HepG2 (cell line): ENCODE data around the gene GON4L. TPM values are rescaled to one million over a fixed set of nuclear protein-coding genes. Genes with fewer than 3 reads are reported as not detected.

Experiments used
- ATAC-seq: fragments of 200-7000 bp; cut with Tn5 transposase; 3 replicates; pipeline ENCODE4 v1.9.1; 2020; ENCODE audit warnings: mild to moderate bottlenecking, moderate library complexity
- BruUV-seq: library from RNA; stranded (reverse); fragments of 400-500 nt; replicated peaks from 2 replicates; lab custom pipeline; 2021; lab: Mats Ljungman, UMichigan
- CTCF ChIA-PET: fragments of 300-600 bp; formaldehyde crosslinking; extraction: SDS; loops from one replicate; lab custom pipeline; 2021; ENCODE audit warnings: low total read pairs, inconsistent platforms, low intra/inter-chr PET ratio; lab: Yijun Ruan, JAX
- POLR2A ChIA-PET: fragments of 350-600 bp; sonication (Branson Sonifier 250); formaldehyde crosslinking; loops from one replicate; lab custom pipeline; 2020; ENCODE audit warnings: antibody characterized with exemption, inconsistent platforms; lab: Yijun Ruan, JAX
- DNase-seq: peaks from one replicate; pipeline ENCODE4 v3.0.0-alpha.2; 2015; ENCODE audit warnings: low spot score
- FAIRE-seq: peaks from 3 replicates; lab custom pipeline; 2011; peaks lifted over from hg19 to GRCh38; lab: Jason Lieb, UNC
- H2AFZ ChIP-seq: one replicate; pipeline ENCODE4 v1.6.1; 2011; ENCODE audit warnings: low read length, inconsistent platforms
- H3K27ac ChIP-seq: fragments of 300-600 bp; 3 replicates; pipeline ENCODE4 v1.8.0; 2011; ENCODE audit warnings: mixed run types, mild to moderate bottlenecking, mixed read lengths, low read length, inconsistent platforms; ENCODE audit not compliant: insufficient read depth; ENCODE audit errors: extremely low read length
- H3K27me3 ChIP-seq, 2 experiments: fragments of 200-600 bp in 1 of 2; 2 replicates in 1 of 2; 3 replicates in 1 of 2; pipeline versions ENCODE4 v1.6.0 to v1.8.0; 2011; ENCODE audit warnings: low read length in 2 of 2, mild to moderate bottlenecking in 2 of 2, moderate library complexity in 2 of 2, inconsistent platforms in 1 of 2; ENCODE audit not compliant: insufficient read depth in 2 of 2, control insufficient read depth in 1 of 2
- H3K36me3 ChIP-seq, 2 experiments: fragments of 200-600 bp in 1 of 2; replicated peaks in 1 of 2; 2 replicates in 1 of 2; 3 replicates in 1 of 2; pipeline versions ENCODE4 v1.5.1 to v1.8.0; 2011; ENCODE audit warnings: low read length in 2 of 2, inconsistent platforms in 1 of 2; ENCODE audit not compliant: insufficient read depth in 2 of 2, control insufficient read depth in 1 of 2
- H3K4me1 ChIP-seq: 2 replicates; pipeline ENCODE4 v1.5.1; 2012; ENCODE audit warnings: low read length, inconsistent platforms; ENCODE audit not compliant: insufficient read depth
- H3K4me2 ChIP-seq: 2 replicates; pipeline ENCODE4 v1.6.0; 2011; ENCODE audit warnings: low read depth, low read length, inconsistent platforms
- H3K4me3 ChIP-seq, 3 experiments: fragments of 200-600 bp in 1 of 3; sonication (generic), shearing (Covaris generic) in 1 of 3; replicated peaks in 1 of 3; 2 replicates each; pipeline ENCODE4 v1.5.1; 2011 to 2016; ENCODE audit warnings: low read length in 3 of 3, inconsistent platforms in 2 of 3, low read depth in 2 of 3, mild to moderate bottlenecking in 2 of 3, control low read depth in 1 of 3, mixed read lengths in 1 of 3; ENCODE audit not compliant: insufficient read depth in 1 of 3
- H3K79me2 ChIP-seq: one replicate; pipeline ENCODE4 v1.6.1; 2011; ENCODE audit warnings: low read length, inconsistent platforms; ENCODE audit not compliant: insufficient read depth
- H3K9ac ChIP-seq: 2 replicates; pipeline ENCODE4 v1.6.0; 2011; ENCODE audit warnings: mild to moderate bottlenecking, low read depth, low read length, inconsistent platforms; ENCODE audit not compliant: insufficient read depth
- H3K9me3 ChIP-seq: 2 replicates; pipeline ENCODE4 v1.5.1; 2012; ENCODE audit warnings: mild to moderate bottlenecking, low read length
- H4K20me1 ChIP-seq: 2 replicates; pipeline ENCODE4 v1.6.0; 2011; ENCODE audit warnings: inconsistent platforms, mild to moderate bottlenecking, low read length, moderate library complexity; ENCODE audit not compliant: insufficient read depth
- BHLHE40 ChIP-seq: IDR thresholded peaks from 2 replicates; pipeline ENCODE4 v1.6.1; 2011; ENCODE audit warnings: low read length, improper control_type of control experiment
- DPF2 ChIP-seq: sonication (generic); formaldehyde crosslinking; IDR thresholded peaks from 2 replicates; pipeline ENCODE4 v1.4.0; 2020; ENCODE audit warnings: mild to moderate bottlenecking, low read depth, missing genetic modification reagents, borderline replicate concordance
- ERF ChIP-seq: IDR thresholded peaks from 2 replicates; pipeline ENCODE4 v1.6.1; 2018; ENCODE audit warnings: missing biosample characterization, missing genetic modification reagents
- KLF13 ChIP-seq: sonication (generic); formaldehyde crosslinking; IDR thresholded peaks from 2 replicates; pipeline ENCODE4 v1.4.0; 2020; ENCODE audit warnings: mild to moderate bottlenecking, missing genetic modification reagents
- NFE2L1 ChIP-seq: sonication (generic); formaldehyde crosslinking; IDR thresholded peaks from 2 replicates; pipeline ENCODE4 v1.4.0; 2020; ENCODE audit warnings: missing genetic modification reagents, mild to moderate bottlenecking, borderline replicate concordance
- SMAD3 ChIP-seq: sonication (generic); formaldehyde crosslinking; IDR thresholded peaks from 2 replicates; pipeline ENCODE4 v1.4.0; 2020; ENCODE audit warnings: missing genetic modification reagents
- TBX3 ChIP-seq: fragments of 450-650 bp; IDR thresholded peaks from 2 replicates; pipeline ENCODE4 v1.6.1; 2017; ENCODE audit warnings: antibody characterized with exemption, mild to moderate bottlenecking, inconsistent platforms, borderline replicate concordance
- TERF1 ChIP-seq: sonication (generic); formaldehyde crosslinking; IDR thresholded peaks from 2 replicates; pipeline ENCODE4 v1.8.0; 2022; ENCODE audit warnings: mild to moderate bottlenecking, missing genetic modification reagents, moderate library complexity
- TFAP4 ChIP-seq: sonication (generic); IDR thresholded peaks from 2 replicates; pipeline ENCODE4 v1.6.1; 2016; ENCODE audit warnings: low read depth, borderline replicate concordance
- TFDP1 ChIP-seq: IDR thresholded peaks from 2 replicates; pipeline ENCODE4 v1.6.1; 2016; ENCODE audit warnings: missing compliant biosample characterization, missing genetic modification reagents, borderline replicate concordance
- ZEB1 ChIP-seq: IDR thresholded peaks from 2 replicates; pipeline ENCODE4 v1.6.1; 2012; ENCODE audit warnings: mild to moderate bottlenecking, low read depth, inconsistent platforms; ENCODE audit not compliant: insufficient replicate concordance
- ZFP1 ChIP-seq: IDR thresholded peaks from 2 replicates; pipeline ENCODE4 v1.6.1; 2016
- ZNF550 ChIP-seq: sonication (generic); formaldehyde crosslinking; IDR thresholded peaks from 2 replicates; pipeline ENCODE4 v1.4.0; 2020; ENCODE audit warnings: mild to moderate bottlenecking, missing genetic modification reagents, borderline replicate concordance
- ZNF558 ChIP-seq: sonication (generic); formaldehyde crosslinking; IDR thresholded peaks from 2 replicates; pipeline ENCODE4 v1.9.0; 2022; ENCODE audit warnings: mild to moderate bottlenecking, missing genetic modification reagents, borderline replicate concordance
- ZNF891 ChIP-seq: sonication (generic); formaldehyde crosslinking; IDR thresholded peaks from 2 replicates; pipeline ENCODE4 v1.5.0; 2020; ENCODE audit warnings: mild to moderate bottlenecking, missing genetic modification reagents
- ZSCAN12 ChIP-seq: sonication (generic); formaldehyde crosslinking; IDR thresholded peaks from 2 replicates; pipeline ENCODE4 v1.9.0; 2021; ENCODE audit warnings: mild to moderate bottlenecking, missing genetic modification reagents
- ZSCAN20 ChIP-seq: sonication (generic); formaldehyde crosslinking; IDR thresholded peaks from 2 replicates; pipeline ENCODE4 v1.4.0; 2020; ENCODE audit warnings: missing genetic modification reagents, mild to moderate bottlenecking, borderline replicate concordance
- ZSCAN30 ChIP-seq: sonication (generic); formaldehyde crosslinking; IDR thresholded peaks from 2 replicates; pipeline ENCODE4 v1.5.0; 2020; ENCODE audit warnings: mild to moderate bottlenecking, missing genetic modification reagents
- ZXDC ChIP-seq: sonication (generic); formaldehyde crosslinking; IDR thresholded peaks from 2 replicates; pipeline ENCODE4 v1.5.0; 2020; ENCODE audit warnings: mild to moderate bottlenecking, missing genetic modification reagents
- WGBS: methylation state at CpG from one replicate; pipeline ENCODE4 v1.1.6; 2017; ENCODE audit warnings: low lambda C conversion rate; 5-methylcytosine and 5-hydroxymethylcytosine counted together
- in situ Hi-C: cut with HindIII; loops from 2 replicates; pipeline ENCODE4 v1.10.0; 2017; ENCODE audit warnings: low pct_unique_long_range_greater_than_20kb; ENCODE audit not compliant: extremely low pct_ligation_motif_present
- intact Hi-C: fragments of 100-400 bp; cut with micrococcal nuclease; formaldehyde crosslinking; loops from one replicate; pipeline ENCODE4 v1.10.0; 2022; ENCODE audit not compliant: unreplicated experiment
- polyA plus RNA-seq, 8 experiments: library from polyadenylated mRNA; depleted of rRNA in 3 of 8; stranded (reverse) in 7 of 8; unstranded in 1 of 8; fragments of >200 nt; fragmentation: Illumina TruSeq in 4 of 8; extraction: Trizol in 4 of 8; gene quantifications; 2 replicates each; pipeline versions ENCODE4 v1.2.1 to v1.2.3, GENCODE V29; 2011 to 2016; ENCODE audit warnings: low read depth in 4 of 8, missing spikeins in 1 of 8, mixed read lengths in 1 of 8; ENCODE audit not compliant: insufficient read depth in 1 of 8
- total RNA-seq, 5 experiments: library from RNA; depleted of rRNA; stranded (reverse); fragments of >200 nt; fragmentation: Illumina TruSeq; extraction: Trizol; gene quantifications; 2 replicates each; pipeline ENCODE4 v1.2.3, GENCODE V29; 2016; ENCODE audit warnings: low read depth in 1 of 5
- TF ChIP-seq, protein P1 (sequence below): IDR thresholded peaks from 2 replicates; pipeline ENCODE4 v1.6.1; 2018; ENCODE audit warnings: missing genetic modification reagents, mild to moderate bottlenecking, missing compliant biosample characterization

GON4L gene
- total and polyA plus RNA-seq, 2 of the 13 experiments (the other 11 are each of a cell fraction or from before 2014, with no cell fraction given) = 14.6 to 19.6 TPM

DNA sequence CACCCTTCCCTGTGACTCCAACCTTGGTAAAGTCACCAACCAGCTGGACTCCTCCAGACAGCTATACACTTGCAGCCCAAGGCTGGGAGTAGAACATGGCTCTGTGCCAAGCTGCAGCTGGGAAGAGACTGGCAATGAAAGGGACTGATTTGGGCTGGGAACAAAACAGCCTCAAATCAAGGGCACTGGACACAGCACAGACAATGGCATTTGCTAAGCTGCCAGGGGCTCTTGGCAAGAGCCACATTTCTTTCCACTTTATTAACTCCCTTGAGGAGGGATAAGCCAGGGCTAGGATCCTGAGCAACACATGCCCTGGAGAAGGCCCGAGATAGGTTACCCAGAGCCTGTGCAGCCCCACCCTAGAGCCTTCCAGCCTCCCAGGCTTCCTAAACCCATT lies 14.4 kb upstream of the GON4L start:
- 17% methylated on average over 1 of the region's 1 CpG for WGBS
- ChIA-PET CTCF (no interaction called here), POLR2A (no interaction called here)
- TF ChIP-seq TBX3 (no peak), BHLHE40 (no peak), ZNF891 (CRISPR knock-in tag) (no peak), NFE2L1 (CRISPR knock-in tag) (no peak), ERF (no peak), ZNF550 (CRISPR knock-in tag) (no peak), ZFP1 (CRISPR knock-in tag) (no peak), ZSCAN12 (no peak), TFAP4 (no peak), ZXDC (CRISPR knock-in tag) (no peak), TERF1 (CRISPR knock-in tag) (no peak), KLF13 (CRISPR knock-in tag) (no peak), ZNF558 (CRISPR knock-in tag) (no peak), ZEB1 (no peak), ZSCAN30 (CRISPR knock-in tag) (no peak), DPF2 (no peak), ZSCAN20 (CRISPR knock-in tag) (no peak), TFDP1 (no peak), SMAD3 (no peak)
- TF ChIP-seq, protein P1, sequence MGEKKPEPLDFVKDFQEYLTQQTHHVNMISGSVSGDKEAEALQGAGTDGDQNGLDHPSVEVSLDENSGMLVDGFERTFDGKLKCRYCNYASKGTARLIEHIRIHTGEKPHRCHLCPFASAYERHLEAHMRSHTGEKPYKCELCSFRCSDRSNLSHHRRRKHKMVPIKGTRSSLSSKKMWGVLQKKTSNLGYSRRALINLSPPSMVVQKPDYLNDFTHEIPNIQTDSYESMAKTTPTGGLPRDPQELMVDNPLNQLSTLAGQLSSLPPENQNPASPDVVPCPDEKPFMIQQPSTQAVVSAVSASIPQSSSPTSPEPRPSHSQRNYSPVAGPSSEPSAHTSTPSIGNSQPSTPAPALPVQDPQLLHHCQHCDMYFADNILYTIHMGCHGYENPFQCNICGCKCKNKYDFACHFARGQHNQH (CRISPR knock-in tag) = no peak
- Histone ChIP-seq H3K36me3 (no peaks in the 10 kb centered on the region), H3K79me2 (no peaks in the 10 kb centered on the region), H3K27me3 (peaks cover 5 to 39% of the 10 kb centered on the region in 2 experiments; a peak in 4 of 5 replicates), H3K4me1 (peaks cover 15% of the 10 kb centered on the region), H2AFZ (no peak overlapping the region), H3K27ac (no peak overlapping the region), H3K4me3 (no peak overlapping the region), H3K9ac (no peak overlapping the region), H3K9me3 (no peaks in the 10 kb centered on the region), H3K4me2 (no peak overlapping the region), H4K20me1 (no peaks in the 10 kb centered on the region)
- ATAC-seq = no peak
- in situ Hi-C loops (no loop called here), intact Hi-C loops (no loop called here)
- no peak for DNase-seq
- no TSS peak for BruUV-seq
- FAIRE-seq = no peak
